AG08396 (cell line): ENCODE measurements around the gene TMPO.
"Not testable (repeated sequence)": the region's sequence is repeated elsewhere in the genome, so short reads cannot be mapped to it uniquely, and the experiment has no call there.

Source experiments
- DNase-seq: peaks from one replicate; pipeline ENCODE4 v3.0.0; 2012; ENCODE audit warnings: low spot score, mixed read lengths

Gene TMPO, protein sequence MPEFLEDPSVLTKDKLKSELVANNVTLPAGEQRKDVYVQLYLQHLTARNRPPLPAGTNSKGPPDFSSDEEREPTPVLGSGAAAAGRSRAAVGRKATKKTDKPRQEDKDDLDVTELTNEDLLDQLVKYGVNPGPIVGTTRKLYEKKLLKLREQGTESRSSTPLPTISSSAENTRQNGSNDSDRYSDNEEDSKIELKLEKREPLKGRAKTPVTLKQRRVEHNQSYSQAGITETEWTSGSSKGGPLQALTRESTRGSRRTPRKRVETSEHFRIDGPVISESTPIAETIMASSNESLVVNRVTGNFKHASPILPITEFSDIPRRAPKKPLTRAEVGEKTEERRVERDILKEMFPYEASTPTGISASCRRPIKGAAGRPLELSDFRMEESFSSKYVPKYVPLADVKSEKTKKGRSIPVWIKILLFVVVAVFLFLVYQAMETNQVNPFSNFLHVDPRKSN

DNA sequence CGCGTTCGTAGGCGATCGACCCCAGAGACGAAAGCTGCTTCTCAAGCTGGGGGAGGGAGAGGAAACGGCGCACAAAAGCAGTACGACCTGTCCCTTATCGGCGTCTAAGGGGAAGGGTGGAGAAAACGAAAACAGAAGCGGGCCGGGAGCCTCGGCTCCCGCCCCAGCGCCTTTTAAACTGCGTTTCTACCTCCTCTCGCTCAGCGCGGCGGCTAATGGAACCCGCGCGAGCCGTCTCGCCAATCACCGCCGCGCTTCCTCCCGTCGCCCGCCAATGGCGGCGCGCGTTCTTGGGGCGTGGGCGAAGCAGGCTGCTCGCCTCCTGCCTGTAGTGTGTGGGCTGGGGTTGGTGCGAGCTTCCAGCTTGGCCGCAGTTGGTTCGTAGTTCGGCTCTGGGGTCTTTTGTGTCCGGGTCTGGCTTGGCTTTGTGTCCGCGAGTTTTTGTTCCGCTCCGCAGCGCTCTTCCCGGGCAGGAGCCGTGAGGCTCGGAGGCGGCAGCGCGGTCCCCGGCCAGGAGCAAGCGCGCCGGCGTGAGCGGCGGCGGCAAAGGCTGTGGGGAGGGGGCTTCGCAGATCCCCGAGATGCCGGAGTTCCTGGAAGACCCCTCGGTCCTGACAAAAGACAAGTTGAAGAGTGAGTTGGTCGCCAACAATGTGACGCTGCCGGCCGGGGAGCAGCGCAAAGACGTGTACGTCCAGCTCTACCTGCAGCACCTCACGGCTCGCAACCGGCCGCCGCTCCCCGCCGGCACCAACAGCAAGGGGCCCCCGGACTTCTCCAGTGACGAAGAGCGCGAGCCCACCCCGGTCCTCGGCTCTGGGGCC lies at the start of gene TMPO:
TMPO (plus strand) TSS at position 304 of the 824 bp plus-strand sequence; CDS start at position 582, 278 bp downstream.
- peak; percentile 96 for DNase-seq

DNA sequence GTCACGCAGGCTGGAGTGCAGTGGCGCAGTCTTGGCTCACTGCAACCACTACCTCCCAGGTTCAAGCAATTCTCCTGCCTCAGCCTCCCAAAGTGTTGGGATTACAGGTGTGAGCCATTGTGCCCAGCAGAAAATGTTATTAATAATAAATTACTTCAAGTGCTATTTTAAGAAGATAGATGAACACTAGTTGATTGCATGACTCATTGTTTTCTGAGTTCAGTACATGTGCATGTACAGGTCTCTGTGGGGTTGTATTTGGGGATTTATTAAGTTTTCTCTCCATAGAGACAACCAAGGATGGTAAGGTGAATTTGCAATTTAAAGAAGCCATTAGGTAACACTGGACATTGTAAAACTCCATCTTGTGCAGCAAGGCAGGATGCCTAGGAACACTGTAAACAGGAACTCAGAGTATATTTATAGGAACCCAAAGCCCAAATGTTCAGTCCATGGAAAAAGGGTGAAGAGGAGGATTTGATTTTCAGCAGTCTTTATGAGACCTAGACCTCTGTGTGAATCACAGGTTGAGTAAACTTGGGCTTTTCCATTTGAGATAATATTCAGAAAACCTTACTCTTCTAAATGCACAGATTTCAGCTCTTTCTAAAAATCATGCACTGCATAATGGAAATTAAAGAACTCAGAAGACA lies 49.3 kb upstream of the TMPO start:
- DNase-seq = no peak

DNA sequence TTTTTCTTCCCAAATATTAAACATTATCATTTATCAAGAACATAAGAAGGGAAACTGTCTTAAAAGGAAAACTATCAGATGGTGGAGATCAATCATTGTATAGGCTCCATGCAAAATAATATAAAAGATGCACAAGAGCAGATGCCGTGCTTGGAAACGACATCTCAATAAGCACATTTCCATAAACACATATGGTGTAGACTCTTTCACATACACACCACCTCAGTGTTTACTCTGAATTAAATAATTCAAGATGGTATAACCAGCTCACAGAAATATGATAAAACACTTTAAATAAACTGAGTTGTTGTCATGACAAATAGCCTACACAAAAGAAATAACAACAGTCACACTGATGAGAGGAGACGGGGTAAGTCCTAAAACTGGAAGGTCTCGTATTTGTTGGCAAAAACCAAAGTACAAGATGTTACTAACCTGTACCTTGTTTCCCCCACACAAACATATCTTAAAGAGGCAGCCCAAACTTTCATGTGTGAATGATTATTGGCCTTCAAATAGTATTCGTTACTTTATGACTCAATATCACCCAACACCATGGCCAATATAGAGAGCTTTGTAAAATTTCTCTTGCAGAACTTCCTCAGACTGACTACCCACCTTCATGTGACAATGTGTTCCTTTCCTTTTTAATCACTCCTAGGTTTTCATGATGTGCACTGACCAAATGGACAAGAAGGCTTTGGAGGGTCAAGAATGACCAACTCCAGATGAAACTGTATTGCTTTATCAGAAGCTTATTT lies 48.6 kb upstream of the TMPO start:
- no peak for DNase-seq

DNA sequence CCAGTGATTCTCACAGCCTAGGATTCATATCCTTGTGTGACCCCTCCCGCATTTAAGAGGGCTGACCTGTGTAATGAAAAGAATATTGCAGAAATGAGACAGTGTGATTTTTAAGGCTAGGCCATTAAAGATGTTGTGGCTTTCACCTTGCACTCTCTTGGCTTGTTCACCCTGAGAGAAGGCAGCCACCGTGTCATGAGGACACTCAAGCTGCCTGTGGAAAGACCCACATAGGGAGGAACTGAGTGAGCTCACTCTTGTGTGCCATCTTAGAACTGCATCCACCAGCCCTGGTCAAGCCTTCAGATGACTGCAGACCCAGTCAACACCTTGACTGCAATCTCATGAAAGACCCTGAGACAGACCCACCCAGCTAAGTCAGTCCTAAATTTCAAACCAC lies 46.3 kb upstream of the TMPO start:
- DNase-seq = no peak

DNA sequence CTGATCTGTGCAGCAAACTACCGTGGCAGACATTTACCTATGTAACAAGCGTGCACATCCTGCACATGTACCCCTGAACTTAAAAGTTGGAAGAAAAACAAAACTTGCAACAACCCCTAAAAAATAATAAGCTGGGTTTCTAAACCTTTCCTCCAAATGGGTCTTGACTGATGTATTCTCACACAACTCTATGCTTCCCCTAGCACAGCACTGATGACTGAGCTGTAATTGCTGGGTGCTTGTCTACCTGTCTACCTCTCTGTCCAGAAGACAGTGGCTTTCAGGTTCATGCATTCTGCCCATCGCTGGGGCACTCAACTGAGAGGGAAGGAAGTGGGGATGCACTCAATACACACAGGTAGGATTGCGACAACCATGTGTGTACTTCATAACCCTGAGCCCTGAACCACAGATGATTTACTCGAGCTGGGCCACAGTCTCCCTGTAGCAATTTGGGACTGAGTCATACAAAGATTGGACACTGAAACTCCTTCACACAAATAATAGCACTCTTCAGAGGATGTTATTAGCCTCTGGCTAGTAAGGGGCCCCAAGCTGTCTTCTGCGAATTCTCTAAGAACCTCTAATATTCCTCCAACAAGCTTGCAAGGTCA lies 44.8 kb upstream of the TMPO start:
- no peak for DNase-seq

DNA sequence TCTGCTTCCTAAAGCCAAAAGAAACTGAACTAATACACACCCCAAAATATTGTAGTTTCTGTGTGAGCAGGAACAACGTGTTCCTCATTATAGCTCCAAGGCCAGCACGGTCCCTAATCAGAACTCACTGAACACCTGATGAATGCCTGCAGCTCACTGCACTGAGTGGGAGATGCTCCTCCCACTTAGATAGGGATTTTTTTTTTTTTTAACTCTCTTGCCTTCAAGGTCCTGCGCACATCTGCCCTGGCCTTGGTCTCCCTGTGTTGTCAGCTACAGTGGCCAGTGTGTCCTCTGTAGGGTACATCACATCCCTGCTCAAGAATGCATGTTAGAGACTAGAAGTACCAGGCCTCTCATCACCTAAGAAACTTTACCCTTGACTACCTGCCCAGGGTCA lies 44.3 kb upstream of the TMPO start:
- DNase-seq = no peak

DNA sequence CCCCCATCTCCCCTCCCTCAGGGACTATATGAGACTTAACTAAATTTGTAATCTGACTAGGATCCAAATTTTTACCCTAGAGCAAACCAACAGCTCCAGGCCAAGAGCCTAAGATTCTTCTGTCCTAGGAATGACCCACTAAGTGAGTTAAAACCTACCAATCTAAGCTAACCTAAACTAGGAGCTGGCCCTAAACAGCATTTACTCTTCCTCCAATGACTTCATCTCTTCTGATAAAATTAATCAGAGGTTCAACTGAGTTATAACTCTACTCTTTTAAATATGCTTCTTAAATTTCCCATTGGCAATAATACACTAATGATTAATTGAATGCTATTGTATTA lies 39.9 kb upstream of the TMPO start:
- no peak for DNase-seq

DNA sequence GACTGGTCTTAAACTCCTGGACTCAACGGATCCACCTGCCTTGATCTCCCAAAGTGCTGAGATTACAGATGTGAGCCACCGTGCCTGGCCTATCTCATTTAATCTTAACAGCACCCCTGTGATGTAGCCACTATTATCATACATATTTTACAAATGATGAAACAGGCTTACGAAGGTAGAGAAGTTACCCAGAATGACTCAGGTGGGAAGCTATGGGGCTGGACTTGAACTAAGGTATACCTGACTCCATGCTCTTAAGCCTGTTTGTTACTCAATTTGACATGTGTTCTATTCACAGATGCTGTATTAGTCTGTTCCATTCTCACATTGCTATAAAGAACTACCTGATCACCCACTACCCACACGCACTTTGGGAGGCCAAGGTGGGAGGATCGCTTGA lies 36.8 kb upstream of the TMPO start:
- DNase-seq = no peak

DNA sequence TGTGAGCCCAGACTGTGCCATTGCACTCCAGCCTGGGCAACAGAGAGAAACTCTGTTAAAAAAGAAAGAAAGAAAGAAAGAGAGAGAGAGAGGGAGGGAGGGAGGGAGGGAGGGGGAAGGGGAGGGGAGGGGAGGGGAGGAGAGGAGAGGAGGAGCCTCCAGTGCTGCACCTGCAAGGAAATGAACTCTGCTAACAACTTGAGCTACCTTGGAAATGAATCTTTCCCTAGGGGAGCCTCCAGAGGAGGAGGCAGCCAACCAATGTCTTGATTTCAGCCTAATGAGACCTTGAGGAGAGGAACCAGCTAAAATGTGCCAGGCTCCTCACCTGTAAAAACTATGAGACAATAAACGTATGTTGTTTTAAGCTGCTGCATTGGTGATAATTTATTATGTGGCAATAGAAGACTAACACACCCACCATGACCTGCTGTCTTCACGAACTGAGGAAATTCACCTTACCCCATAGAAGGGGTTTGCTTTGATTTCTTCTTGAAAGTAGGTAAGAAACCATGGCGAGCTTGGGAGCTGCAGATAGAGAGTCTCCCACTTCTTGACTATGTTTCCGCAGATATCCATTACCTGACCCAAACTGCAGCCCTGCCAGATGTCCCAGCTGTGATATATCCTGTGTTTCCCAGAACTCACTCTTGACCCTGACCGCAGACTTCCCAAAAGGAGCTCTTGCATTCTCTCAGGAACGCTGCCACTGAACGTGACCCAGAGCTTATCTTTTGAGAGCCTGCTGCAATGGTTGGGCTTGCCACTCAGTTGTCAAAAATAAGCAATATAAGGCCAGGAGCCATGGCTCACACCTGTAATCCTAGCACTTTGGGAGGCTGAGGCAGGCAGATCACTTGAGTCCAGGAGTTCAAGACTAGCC lies 31.5 kb upstream of the TMPO start:
- no peak for DNase-seq

DNA sequence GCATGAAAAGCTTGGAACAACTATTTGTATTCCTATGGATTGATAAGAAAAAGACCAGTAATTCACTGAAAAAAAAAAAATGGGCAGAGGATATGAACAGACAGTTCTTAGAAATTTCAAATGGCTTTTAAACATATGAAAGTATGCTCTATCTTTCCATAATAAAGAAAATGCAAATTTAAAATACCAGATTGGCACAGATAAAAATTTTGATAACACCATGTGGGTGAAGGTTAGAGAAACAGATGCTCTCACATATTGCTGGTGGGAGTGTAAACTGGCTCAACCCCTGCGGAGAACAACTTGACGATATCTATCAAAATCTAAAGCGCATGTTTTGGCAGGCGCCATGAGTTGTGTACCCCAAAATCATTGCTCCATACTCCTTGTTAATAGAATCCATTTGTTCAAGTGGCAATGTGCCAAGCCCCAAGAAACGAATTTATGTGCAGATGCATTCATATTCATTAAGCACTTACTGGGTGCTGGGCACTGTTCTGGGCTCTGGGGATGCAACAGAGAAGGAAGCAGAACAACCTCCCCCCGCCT lies 29.5 kb upstream of the TMPO start:
- DNase-seq = no peak

DNA sequence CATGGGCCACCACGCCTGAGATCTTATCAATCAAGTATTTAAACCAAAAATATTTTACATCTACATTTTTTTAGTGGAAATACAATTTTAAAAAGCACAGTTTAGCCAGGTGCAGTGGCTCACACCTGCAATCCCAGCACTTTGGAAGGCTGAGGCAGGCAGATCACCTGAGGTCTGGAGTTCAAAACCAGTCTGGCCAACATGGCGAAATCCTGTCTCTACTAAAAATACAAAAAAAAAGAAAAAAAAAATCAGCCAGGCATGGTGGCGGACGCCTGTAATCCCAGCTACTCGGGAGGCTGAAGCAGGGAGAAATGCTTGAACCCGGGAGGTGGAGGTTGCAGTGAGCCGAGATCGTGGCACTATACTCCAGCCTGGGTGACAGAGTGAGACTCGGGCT lies 27.0 kb upstream of the TMPO start:
- not testable (repeated sequence) for DNase-seq

DNA sequence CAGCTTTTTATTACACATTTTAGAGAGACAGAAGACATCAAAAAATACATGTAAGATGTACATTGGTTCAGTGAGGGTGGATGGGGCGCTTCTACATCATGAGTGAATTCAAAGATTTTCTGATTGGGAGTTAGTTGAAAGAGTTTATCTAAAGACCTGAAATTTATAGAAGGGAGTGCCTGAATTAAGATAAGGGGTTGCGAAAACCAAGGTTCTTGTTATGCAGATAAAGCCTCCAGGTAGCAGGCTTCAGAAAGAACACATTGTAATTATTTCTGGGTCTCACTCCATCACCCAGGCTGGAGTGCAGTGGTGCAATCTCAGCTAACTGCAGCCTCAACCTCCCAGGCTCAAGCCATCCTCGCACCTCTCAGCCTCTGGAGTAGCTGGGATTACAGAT lies 26.2 kb upstream of the TMPO start:
- DNase-seq = no peak

DNA sequence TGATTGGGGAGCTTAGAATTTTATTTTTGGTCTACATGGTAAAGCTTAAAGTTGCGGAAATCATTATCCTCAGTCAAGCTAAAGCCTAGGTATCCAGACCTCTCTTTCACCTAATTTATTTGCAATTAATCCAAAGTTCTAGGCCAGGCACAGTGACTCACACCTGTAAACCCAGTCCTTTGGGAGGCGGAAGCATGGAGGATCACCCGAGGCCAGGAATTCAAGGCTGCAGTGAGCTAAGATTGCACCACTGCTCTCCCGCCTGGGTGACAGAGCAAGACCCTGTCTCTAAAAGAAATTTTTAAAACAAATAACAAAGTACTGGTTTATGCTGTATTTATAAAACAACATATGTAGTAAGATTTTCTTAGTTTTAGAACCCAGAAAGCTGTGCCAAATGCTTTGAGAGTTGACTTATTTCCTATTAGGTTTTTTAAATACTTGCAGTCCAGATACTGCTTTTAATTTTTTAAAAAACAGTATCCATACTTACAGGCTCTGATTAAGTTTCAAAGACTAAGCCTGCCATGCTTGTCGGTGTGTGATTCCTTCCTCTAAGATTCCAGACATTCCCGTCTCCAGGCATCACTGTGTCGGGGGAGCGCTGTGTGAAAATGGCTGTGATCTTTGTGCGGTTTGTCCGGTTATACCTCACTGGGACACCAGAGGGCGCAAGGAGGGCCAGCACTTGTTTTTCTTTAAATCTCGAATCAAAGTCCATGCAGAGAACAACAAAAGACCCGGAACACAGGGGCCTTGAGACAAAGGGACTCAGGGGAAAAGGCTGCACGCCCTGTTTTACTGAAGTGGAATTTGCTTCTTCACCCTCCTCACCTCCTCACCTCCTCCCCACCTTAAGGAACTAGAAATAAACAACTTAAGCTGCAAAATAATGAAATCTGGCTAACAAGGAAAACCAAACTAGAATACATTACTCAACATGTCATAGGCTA lies 24.6 kb upstream of the TMPO start:
- peak; percentile 75 for DNase-seq

DNA sequence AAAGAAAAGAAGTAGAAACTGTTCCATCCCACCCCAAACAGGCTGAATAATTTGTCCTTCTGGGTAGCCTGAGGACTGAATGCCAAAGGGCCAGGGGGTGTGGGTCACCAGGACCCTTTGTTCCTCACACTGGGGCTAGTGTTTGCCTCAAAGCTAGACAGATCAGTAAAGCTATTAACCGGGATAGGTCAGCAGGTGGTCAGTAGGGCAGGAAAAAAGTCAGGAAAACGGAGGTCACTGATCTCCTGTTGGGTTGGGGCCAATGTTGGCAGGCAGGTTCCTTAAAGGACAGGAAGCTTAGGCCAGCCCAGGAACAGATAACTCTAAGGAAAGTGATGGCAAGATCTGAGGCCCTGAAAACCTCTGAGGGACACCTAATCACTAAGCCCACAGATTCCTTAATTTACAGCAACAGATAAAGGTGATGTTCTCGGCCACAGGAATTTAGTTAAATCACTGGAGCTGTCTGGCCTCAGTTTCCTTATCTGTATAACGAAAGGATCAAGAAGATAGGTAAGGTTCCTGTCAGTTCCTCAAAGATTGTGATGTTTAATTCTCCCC lies 22.7 kb upstream of the TMPO start:
- DNase-seq = no peak

DNA sequence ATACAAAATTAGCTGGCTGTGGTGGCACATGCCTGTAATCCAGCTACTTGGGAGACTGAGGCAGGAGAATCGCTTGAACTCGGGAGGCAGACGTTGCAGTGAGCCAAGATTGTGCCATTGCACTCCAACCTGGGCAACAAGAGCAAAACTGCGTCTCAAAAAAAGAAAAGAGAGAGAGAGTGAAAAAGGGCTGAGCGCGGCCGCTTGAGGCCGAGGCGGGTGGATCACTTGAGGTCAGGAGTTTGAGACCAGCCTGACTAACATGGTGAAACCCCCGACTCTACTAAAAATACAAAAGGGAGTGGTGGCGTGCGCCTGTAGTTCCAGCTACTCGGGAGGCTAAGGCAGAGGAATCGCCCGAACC lies 14.1 kb upstream of the TMPO start:
- not testable (repeated sequence) for DNase-seq

DNA sequence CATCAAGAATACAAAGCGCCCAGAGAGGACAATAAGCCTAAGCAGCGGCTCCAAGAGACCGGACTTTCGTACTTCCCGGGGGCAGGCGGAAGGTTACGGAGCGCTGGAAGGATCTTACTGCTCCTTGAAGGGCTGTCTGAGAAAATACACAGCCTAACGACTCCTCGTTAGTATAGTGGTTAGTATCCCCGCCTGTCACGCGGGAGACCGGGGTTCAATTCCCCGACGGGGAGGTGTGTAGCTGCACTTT lies 12.1 kb upstream of the TMPO start:
- DNase-seq = peak; percentile 74

DNA sequence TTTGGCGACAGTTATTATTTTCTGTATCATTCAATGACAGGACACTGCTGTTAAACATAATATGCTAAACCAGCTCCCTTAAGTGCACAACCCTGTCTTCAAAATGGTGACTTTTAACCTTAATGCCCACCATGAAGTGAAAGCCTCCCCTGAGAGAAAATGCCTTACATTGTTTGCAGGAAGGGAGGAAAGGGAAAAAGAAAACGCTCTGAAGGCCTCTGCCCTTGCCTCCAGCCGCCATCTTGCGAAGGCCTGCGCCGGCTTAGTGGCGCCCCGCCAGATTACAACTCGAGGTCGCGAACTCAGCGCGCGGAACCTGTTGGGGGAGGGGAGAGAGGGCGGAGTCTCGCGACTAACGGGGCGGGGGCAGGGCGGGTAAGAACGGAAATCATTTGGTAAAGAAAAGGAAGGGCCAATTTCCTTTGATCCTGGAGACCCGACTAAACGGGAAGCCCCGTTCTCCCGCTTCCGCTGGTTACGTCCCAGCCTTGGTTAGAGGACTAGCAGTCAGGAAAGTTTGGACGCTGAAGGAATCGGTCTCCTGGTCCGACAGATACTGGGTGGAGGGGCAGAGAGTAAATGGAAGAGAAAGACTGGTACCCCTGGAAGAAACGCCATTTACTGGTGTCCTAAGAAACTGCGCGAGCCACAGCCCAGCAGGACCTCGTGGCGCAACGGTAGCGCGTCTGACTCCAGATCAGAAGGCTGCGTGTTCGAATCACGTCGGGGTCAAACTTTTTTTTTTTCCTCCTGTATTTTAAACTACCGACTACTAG lies 11.6 kb upstream of the TMPO start:
- DNase-seq = peak; percentile 84

DNA sequence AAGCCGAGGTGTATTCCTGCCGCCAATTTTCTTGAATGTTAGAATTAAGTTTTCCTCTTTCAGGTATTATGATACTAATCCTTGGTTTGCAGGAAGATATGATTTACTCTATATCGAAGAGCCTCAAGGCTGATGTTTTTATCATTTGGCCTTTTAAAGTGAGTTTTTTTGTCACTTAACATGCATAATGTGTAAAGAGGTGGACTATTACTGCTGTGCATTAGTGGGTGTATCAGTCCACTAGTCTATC lies 11.1 kb upstream of the TMPO start:
- DNase-seq = no peak

DNA sequence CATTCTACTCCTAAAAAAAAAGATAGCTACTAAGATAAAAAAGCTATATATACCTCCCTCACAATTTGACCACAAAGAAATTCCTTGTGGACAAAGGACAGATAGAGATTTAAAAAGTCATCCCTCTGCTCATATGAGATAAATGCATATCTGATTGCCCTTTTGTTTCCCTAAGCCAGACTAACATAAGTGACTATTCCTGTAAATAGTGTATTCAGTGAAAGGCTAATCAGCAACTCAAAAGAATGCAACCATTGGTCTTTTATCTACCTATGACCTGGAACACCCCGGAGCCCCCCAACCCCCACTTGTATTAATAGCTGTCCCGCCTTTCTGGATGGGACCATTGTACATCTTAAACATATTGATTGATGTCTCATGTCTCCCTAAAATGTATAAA lies 6.3 kb upstream of the TMPO start:
- DNase-seq = no peak
